ENCODE data around the gene RUFY4. TPM values are rescaled to one million over a fixed set of nuclear protein-coding genes. Genes with fewer than 3 reads are reported as not detected.

Gene RUFY4
- total RNA-seq, 1 experiment from 2014 or later = 0.31 TPM

DNA sequence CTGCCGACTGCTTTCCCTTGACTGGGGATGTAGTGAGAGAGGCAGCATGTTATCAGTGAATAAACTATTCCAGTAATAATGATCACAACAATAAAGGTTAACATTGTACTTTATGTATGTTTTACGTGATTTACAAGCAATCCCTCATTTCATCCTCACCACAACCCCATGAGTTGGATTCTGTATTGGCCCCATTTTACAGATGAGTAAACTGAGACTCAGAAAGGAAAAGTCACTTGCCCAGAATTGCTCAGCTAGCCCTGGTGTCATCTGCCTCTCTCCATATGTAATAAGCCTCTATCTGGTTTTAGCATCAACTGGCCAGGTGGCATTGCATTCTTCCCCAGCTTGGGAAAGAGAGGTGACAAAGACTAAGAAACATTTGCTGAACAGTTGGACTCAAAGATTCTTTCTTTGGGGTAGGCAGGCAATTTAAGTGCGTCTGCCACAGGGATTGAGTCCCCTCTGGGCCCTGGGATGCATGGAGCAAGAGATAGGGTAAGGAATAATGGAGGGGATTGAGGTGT lies 58.9 kb downstream of the RUFY4 start:
- H3K27me3 Mint-ChIP-seq (ENCODE audit: low read depth) = peaks cover 3% of the 10 kb centered on the region; the same call in 1 of the 2 replicates
- ATAC-seq (no peak), DNase-seq (ENCODE audit: low spot score) (no peak)
- H3K36me3 Mint-ChIP-seq = no peaks in the 10 kb centered on the region
- no peak overlapping the region for H3K4me3 Mint-ChIP-seq
- ChIA-PET CTCF (interaction anchor here (1.1 kb wide), 1 partner anchor 342 kb away, joined by 3 read pairs; no protein-coding TSS in a partner anchor), POLR2A (no interaction called here)
- no peak overlapping the region for H3K27ac Mint-ChIP-seq
- H3K9me3 Mint-ChIP-seq = peaks cover under 1% of the 10 kb centered on the region
- TF ChIP-seq RORB (CRISPR knock-in tag; IDR thresholded peaks at IDR 0.05) (no peak), ZNF671 (CRISPR knock-in tag; IDR thresholded peaks at IDR 0.05) (no peak), CREB1 (CRISPR knock-in tag; IDR thresholded peaks at IDR 0.05) (no peak), TCF7 (CRISPR knock-in tag; IDR thresholded peaks at IDR 0.05; ENCODE audit: low read depth) (no peak), HMGXB4 (CRISPR knock-in tag; IDR thresholded peaks at IDR 0.05) (no peak), CTCF (IDR thresholded peaks at IDR 0.05) (no peak), TEAD4 (CRISPR knock-in tag; IDR thresholded peaks at IDR 0.05) (no peak), FOXJ3 (CRISPR knock-in tag; IDR thresholded peaks at IDR 0.05; ENCODE audit: borderline replicate concordance) (no peak), NR2C2 (CRISPR knock-in tag; IDR thresholded peaks at IDR 0.05) (no peak), FOXP4 (CRISPR knock-in tag; IDR thresholded peaks at IDR 0.05) (no peak), KAT7 (CRISPR knock-in tag; IDR thresholded peaks at IDR 0.05; ENCODE audit: borderline replicate concordance) (no peak), USF1 (CRISPR knock-in tag; IDR thresholded peaks at IDR 0.05) (no peak), IRF2 (CRISPR knock-in tag; IDR thresholded peaks at IDR 0.05; ENCODE audit: borderline replicate concordance, low read depth) (no peak), IRF1 (CRISPR knock-in tag; IDR thresholded peaks at IDR 0.05) (no peak), NR3C1 (CRISPR knock-in tag; conservative IDR thresholded peaks at IDR 0.05; ENCODE audit: low read depth) (no peak), NR1H2 (CRISPR knock-in tag; IDR thresholded peaks at IDR 0.05) (no peak), ZBTB21 (CRISPR knock-in tag; IDR thresholded peaks at IDR 0.05; ENCODE audit: borderline replicate concordance) (no peak)
- TF ChIP-seq, protein P1, sequence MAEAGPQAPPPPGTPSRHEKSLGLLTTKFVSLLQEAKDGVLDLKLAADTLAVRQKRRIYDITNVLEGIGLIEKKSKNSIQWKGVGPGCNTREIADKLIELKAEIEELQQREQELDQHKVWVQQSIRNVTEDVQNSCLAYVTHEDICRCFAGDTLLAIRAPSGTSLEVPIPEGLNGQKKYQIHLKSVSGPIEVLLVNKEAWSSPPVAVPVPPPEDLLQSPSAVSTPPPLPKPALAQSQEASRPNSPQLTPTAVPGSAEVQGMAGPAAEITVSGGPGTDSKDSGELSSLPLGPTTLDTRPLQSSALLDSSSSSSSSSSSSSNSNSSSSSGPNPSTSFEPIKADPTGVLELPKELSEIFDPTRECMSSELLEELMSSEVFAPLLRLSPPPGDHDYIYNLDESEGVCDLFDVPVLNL (CRISPR knock-in tag; IDR thresholded peaks at IDR 0.05; ENCODE audit: borderline replicate concordance, low read depth) = no peak
- TF ChIP-seq, protein P2, sequence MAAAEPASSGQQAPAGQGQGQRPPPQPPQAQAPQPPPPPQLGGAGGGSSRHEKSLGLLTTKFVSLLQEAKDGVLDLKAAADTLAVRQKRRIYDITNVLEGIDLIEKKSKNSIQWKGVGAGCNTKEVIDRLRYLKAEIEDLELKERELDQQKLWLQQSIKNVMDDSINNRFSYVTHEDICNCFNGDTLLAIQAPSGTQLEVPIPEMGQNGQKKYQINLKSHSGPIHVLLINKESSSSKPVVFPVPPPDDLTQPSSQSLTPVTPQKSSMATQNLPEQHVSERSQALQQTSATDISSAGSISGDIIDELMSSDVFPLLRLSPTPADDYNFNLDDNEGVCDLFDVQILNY (CRISPR knock-in tag; IDR thresholded peaks at IDR 0.05) = no peak
- H3K4me1 Mint-ChIP-seq = peaks cover 18% of the 10 kb centered on the region

All from WTC11 (cell line).